A673 (cell line): ENCODE results near the gene PDGFD. TPM values are rescaled to one million over a fixed set of nuclear protein-coding genes. Genes with fewer than 3 reads are reported as not detected.

Source experiments
- Bru-seq: library from RNA; stranded (reverse); fragments of 400-500 nt; gene quantifications from one replicate; lab custom pipeline; 2021; lab: Mats Ljungman, UMichigan
- BruChase-seq, 2 experiments: library from RNA; stranded (reverse); fragments of 400-500 nt; gene quantifications; one replicate each; lab custom pipeline; 2021; lab: Mats Ljungman, UMichigan
- BruUV-seq: library from RNA; stranded (reverse); fragments of 400-500 nt; replicated peaks from 2 replicates; lab custom pipeline; 2021; lab: Mats Ljungman, UMichigan
- CTCF ChIA-PET: fragments of 300-600 bp; sonication (Branson Sonifier 250); formaldehyde crosslinking; loops from one replicate; lab custom pipeline; 2022; ENCODE audit warnings: antibody characterized with exemption; lab: Charles Lee
- POLR2A ChIA-PET: fragments of 300-600 bp; sonication (Branson Sonifier 250); formaldehyde crosslinking; loops from one replicate; lab custom pipeline; 2022; ENCODE audit warnings: antibody characterized with exemption; ENCODE audit not compliant: low non-redundant PET; lab: Charles Lee
- DNase-seq: peaks from one replicate; pipeline ENCODE4 v3.0.0-alpha.2; 2015; ENCODE audit warnings: low spot score
- H3K27ac ChIP-seq: fragments of 200-600 bp; sonication (generic); 2 replicates; pipeline ENCODE4 v1.5.1; 2016; ENCODE audit warnings: mixed run types, low read depth, mild to moderate bottlenecking, mixed read lengths, antibody characterized with exemption, low read length; ENCODE audit not compliant: poor library complexity, severe bottlenecking
- H3K27me3 ChIP-seq: fragments of 200-600 bp; sonication (generic); replicated peaks from 2 replicates; pipeline ENCODE4 v1.6.1; 2017; ENCODE audit warnings: mixed run types, low read depth, mild to moderate bottlenecking, mixed read lengths, antibody characterized with exemption, low read length; ENCODE audit not compliant: insufficient read depth, poor library complexity
- H3K36me3 ChIP-seq: fragments of 200-600 bp; sonication (generic); 2 replicates; pipeline ENCODE4 v1.6.1; 2016; ENCODE audit warnings: mixed run types, mild to moderate bottlenecking, mixed read lengths, antibody characterized with exemption, low read length; ENCODE audit not compliant: insufficient read depth, poor library complexity, severe bottlenecking
- H3K4me1 ChIP-seq: fragments of 200-600 bp; sonication (generic); 2 replicates; pipeline ENCODE4 v1.6.1; 2017; ENCODE audit warnings: mixed run types, mild to moderate bottlenecking, mixed read lengths, antibody characterized with exemption, low read length; ENCODE audit not compliant: insufficient read depth, poor library complexity, severe bottlenecking
- H3K4me3 ChIP-seq: fragments of 200-600 bp; sonication (generic); 2 replicates; pipeline ENCODE4 v1.5.1; 2016; ENCODE audit warnings: low read depth, mixed run types, mild to moderate bottlenecking, mixed read lengths, low read length; ENCODE audit not compliant: poor library complexity, severe bottlenecking
- H3K9me3 ChIP-seq: fragments of 200-600 bp; sonication (generic); 2 replicates; pipeline ENCODE4 v1.6.1; 2016; ENCODE audit warnings: mixed run types, low read depth, mild to moderate bottlenecking, mixed read lengths, antibody characterized with exemption, low read length; ENCODE audit not compliant: poor library complexity, severe bottlenecking
- EZH2 ChIP-seq: fragments of 200-600 bp; sonication (generic); IDR thresholded peaks from 2 replicates; pipeline ENCODE4 v1.6.1; 2017; ENCODE audit warnings: borderline replicate concordance, low read depth, mild to moderate bottlenecking, mixed read lengths, antibody characterized with exemption, low read length; ENCODE audit not compliant: poor library complexity, severe bottlenecking
- intact Hi-C: fragments of 100-400 bp; cut with micrococcal nuclease; formaldehyde crosslinking; loops from one replicate; pipeline ENCODE4 v1.10.0; 2022; ENCODE audit not compliant: unreplicated experiment
- long read RNA-seq: library from polyadenylated mRNA; stranded (forward); transcript quantifications from one replicate; pipeline ENCODE4 v2.0.0, GENCODE V29; 2022
- total RNA-seq: library from RNA; stranded (reverse); gene quantifications from 2 replicates; pipeline ENCODE4 v1.2.3, GENCODE V29; 2021
- TF ChIP-seq, protein P1 (sequence below): fragments of 300-800, 200-600 bp; sonication (generic); conservative IDR thresholded peaks from 2 replicates; pipeline ENCODE4 v1.5.1; 2017; ENCODE audit warnings: low read depth, mild to moderate bottlenecking, antibody characterized with exemption, low read length, moderate library complexity, mixed read lengths

PDGFD gene
- total RNA-seq (6.0 and 6.1 TPM in 2 replicates), Bru-seq, nascent RNA (percentile 60 among the genes with signal in this experiment), BruChase-seq, experiment 1, labeled RNA remaining after a 2-hour chase (percentile 54 among the genes with signal in this experiment), BruChase-seq, experiment 2, labeled RNA remaining after a 6-hour chase (percentile 51 among the genes with signal in this experiment)
- long read RNA-seq, full-length matches to known transcripts: 18 of 26 reads
- long read RNA-seq, partial matches to known transcripts: 2 of 26 reads
- long read RNA-seq, other reads (novel, unspliced or antisense): 6 of 26 reads

DNA sequence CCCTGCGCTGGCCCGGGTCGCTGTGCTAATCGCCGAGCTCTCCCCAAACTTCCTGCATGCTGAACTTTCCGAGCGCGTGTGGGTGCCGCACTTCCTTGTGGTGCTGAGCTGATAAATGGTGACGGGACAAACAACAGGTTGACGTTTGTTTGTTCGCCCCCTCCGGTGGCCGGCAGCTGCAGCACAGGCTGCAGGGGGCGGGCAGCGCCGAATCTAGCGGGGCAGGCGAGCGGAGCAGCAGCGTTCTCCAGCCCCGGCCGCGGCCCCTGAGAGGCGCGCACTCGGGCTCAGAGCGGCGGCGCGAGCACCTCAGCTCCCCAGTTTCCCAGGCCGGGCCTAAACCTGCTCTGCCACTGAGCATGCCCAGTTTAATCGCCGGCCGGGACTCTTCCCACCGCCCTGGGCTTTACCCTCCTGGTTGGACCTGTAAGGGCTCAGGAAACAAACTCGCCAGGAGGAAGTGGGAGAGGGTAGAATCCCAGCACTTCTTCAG is at the start of gene PDGFD:
TSS of gene PDGFD (minus strand) at position 120 of the 493 bp plus-strand sequence.
- TF ChIP-seq, protein P1, sequence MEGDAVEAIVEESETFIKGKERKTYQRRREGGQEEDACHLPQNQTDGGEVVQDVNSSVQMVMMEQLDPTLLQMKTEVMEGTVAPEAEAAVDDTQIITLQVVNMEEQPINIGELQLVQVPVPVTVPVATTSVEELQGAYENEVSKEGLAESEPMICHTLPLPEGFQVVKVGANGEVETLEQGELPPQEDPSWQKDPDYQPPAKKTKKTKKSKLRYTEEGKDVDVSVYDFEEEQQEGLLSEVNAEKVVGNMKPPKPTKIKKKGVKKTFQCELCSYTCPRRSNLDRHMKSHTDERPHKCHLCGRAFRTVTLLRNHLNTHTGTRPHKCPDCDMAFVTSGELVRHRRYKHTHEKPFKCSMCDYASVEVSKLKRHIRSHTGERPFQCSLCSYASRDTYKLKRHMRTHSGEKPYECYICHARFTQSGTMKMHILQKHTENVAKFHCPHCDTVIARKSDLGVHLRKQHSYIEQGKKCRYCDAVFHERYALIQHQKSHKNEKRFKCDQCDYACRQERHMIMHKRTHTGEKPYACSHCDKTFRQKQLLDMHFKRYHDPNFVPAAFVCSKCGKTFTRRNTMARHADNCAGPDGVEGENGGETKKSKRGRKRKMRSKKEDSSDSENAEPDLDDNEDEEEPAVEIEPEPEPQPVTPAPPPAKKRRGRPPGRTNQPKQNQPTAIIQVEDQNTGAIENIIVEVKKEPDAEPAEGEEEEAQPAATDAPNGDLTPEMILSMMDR: peak; percentile 50
- no peak for TF ChIP-seq EZH2
- Histone ChIP-seq H3K27me3 (no peaks in the 10 kb centered on the region), H3K36me3 (no peaks in the 10 kb centered on the region), H3K9me3 (no peaks in the 10 kb centered on the region), H3K4me1 (peaks cover 10% of the 10 kb centered on the region), H3K4me3 (peak within 1 kb of the TSS; percentile 58), H3K27ac (no peak within 1 kb of the TSS)
- ChIA-PET POLR2A (no interaction called here), CTCF (interaction anchor here (1.6 kb wide), 1 partner anchor 482 kb away, joined by 8 read pairs; no protein-coding TSS in a partner anchor)
- DNase-seq: peak; percentile 73
- intact Hi-C loops: no loop called here
- no TSS peak for BruUV-seq

DNA sequence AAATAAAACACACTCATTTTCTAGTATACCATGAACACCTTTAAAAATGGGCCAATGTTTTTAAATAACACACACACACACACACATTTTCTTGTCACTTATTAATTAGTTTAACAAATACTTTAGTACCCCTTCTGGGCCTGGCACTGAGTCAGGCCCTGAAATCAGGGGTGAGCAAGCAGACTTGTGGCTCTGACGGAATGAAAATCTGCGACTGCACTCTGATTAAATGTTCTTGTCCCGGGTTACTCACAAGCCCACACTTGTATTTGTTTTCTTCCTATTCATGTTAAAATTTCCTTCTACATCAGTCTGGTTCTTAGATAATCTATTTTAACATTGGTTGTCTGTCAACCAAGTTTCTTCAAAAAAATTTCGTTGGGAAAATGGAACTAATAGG is 43.0 kb upstream of the PDGFD start:
- BruUV-seq: no TSS peak
- intact Hi-C loops: no loop called here

DNA sequence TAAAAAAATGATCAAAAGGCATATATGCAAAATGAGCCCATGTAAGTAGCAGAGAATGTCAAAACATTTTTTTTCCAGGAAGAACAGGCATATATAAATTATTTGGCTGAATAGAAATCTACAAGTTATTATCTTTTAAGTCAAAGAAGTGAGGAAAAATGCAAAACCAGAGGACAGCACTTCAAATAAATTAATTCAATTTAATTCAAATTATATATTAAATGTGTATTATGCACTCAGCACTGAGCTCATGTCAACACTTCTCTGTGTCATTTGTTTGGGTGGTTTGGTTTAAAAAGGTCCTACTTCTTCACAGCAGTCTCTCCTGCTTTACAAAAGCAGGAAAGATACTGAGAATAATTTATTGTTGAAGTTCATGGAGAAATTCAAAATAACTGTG is 41.9 kb upstream of the PDGFD start:
- no peak for DNase-seq
- CTCF ChIA-PET: no interaction called here
- Histone ChIP-seq H3K36me3 (no peaks in the 10 kb centered on the region), H3K4me1 (no peaks in the 10 kb centered on the region), H3K27me3 (no peaks in the 10 kb centered on the region), H3K9me3 (peaks cover 3% of the 10 kb centered on the region), H3K27ac (no peak overlapping the region), H3K4me3 (no peak overlapping the region)
- POLR2A ChIA-PET: no interaction called here
- no peak for TF ChIP-seq EZH2
- TF ChIP-seq, protein P1: no peak
- BruUV-seq: no TSS peak
- intact Hi-C loops: no loop called here

More for the DNA sequence above, 43.0 kb upstream of the PDGFD start:
- H3K36me3 ChIP-seq: no peaks in the 10 kb centered on the region
- no peak overlapping the region for H3K4me3 ChIP-seq
- ChIA-PET POLR2A (no interaction called here), CTCF (no interaction called here)
- TF ChIP-seq, protein P1: no peak
- TF ChIP-seq EZH2: no peak
- H3K9me3 ChIP-seq: peaks cover 3% of the 10 kb centered on the region
- no peaks in the 10 kb centered on the region for H3K27me3 ChIP-seq
- H3K27ac ChIP-seq: no peak overlapping the region
- DNase-seq: no peak
- no peaks in the 10 kb centered on the region for H3K4me1 ChIP-seq
